ENCODE measurements around the gene THRB. TPM values are rescaled to one million over a fixed set of nuclear protein-coding genes. Genes with fewer than 3 reads are reported as not detected.

Gene THRB
- total RNA-seq, 2 donors from 2014 or later, result 0.24 to 0.26 TPM

GRCh38 chr3:24394754-24395153 lies 99.9 kb downstream of the THRB start:
- H3K27ac ChIP-seq (ENCODE audit: low read depth, low read length), result no peak overlapping the region
- no peaks in the 10 kb centered on the region for H3K27me3 ChIP-seq (ENCODE audit: control insufficient read depth, insufficient read depth, low read length, poor library complexity, severe bottlenecking)
- peaks cover 3% of the 10 kb centered on the region for H3K4me1 Mint-ChIP-seq
- no peaks in the 10 kb centered on the region for H3K36me3 Mint-ChIP-seq (ENCODE audit: low read depth)
- H3K36me3 ChIP-seq (ENCODE audit: control insufficient read depth, insufficient read depth, low read length), result no peaks in the 10 kb centered on the region
- no peak for TF ChIP-seq CTCF (conservative IDR thresholded peaks at IDR 0.05)
- no peak overlapping the region for H3K27ac Mint-ChIP-seq
- no peaks in the 10 kb centered on the region for H3K27me3 Mint-ChIP-seq (ENCODE audit: insufficient read depth)
- H3K9me3 ChIP-seq (ENCODE audit: control insufficient read depth, low read length), result no peaks in the 10 kb centered on the region
- no peak overlapping the region for H3K4me3 ChIP-seq (ENCODE audit: low read length)
- 88% methylated on average over 2 of the region's 2 CpGs; no CpG with 5 or more reads in 1 of the 2 experiments for WGBS, 2 experiments (ENCODE audit: insufficient coverage in 1 of 2, insufficient read length in 1 of 2)
- DNase-seq, result no peak
- H3K4me3 Mint-ChIP-seq, result no peak overlapping the region
- peaks cover 6% of the 10 kb centered on the region for H3K9me3 Mint-ChIP-seq
- no peaks in the 10 kb centered on the region for H3K4me1 ChIP-seq (ENCODE audit: control insufficient read depth, insufficient read depth, low read length)
- no peak overlapping the region for H3K9ac ChIP-seq (ENCODE audit: extremely low read depth, low read length, poor library complexity, severe bottlenecking)

- peaks cover 6% of the 10 kb centered on the region for H3K9me3 Mint-ChIP-seq
- no peak overlapping the region for H3K4me3 Mint-ChIP-seq
- peaks cover 3% of the 10 kb centered on the region for H3K4me1 Mint-ChIP-seq
- no peaks in the 10 kb centered on the region for H3K4me1 ChIP-seq (ENCODE audit: control insufficient read depth, insufficient read depth, low read length)
- H3K27me3 ChIP-seq (ENCODE audit: control insufficient read depth, insufficient read depth, low read length, poor library complexity, severe bottlenecking), result no peaks in the 10 kb centered on the region
- no peak overlapping the region for H3K4me3 ChIP-seq (ENCODE audit: low read length)
- no peak for TF ChIP-seq CTCF (conservative IDR thresholded peaks at IDR 0.05)
- DNase-seq, result no peak
- WGBS, 2 experiments (ENCODE audit: insufficient coverage in 1 of 2, insufficient read length in 1 of 2), result 43 to 72% methylated on average over 1 to 3 of the region's 3 CpGs
- no peaks in the 10 kb centered on the region for H3K36me3 ChIP-seq (ENCODE audit: control insufficient read depth, insufficient read depth, low read length)
- H3K9ac ChIP-seq (ENCODE audit: extremely low read depth, low read length, poor library complexity, severe bottlenecking), result no peak overlapping the region
- no peaks in the 10 kb centered on the region for H3K9me3 ChIP-seq (ENCODE audit: control insufficient read depth, low read length)
- H3K36me3 Mint-ChIP-seq (ENCODE audit: low read depth), result no peaks in the 10 kb centered on the region
- no peak overlapping the region for H3K27ac ChIP-seq (ENCODE audit: low read depth, low read length)
- no peak overlapping the region for H3K27ac Mint-ChIP-seq
- H3K27me3 Mint-ChIP-seq (ENCODE audit: insufficient read depth), result no peaks in the 10 kb centered on the region
Measured at GRCh38 chr3:24393316-24393715, 101.3 kb downstream of the THRB start.

GRCh38 chr3:24390169-24391130 lies 104.2 kb downstream of the THRB start:
- Mint-ChIP-seq H3K4me1 (no peaks in the 10 kb centered on the region), H3K36me3 (ENCODE audit: low read depth) (no peaks in the 10 kb centered on the region), H3K9me3 (no peaks in the 10 kb centered on the region), H3K4me3 (no peak overlapping the region), H3K27ac (no peak overlapping the region), H3K27me3 (ENCODE audit: insufficient read depth) (no peaks in the 10 kb centered on the region)
- Histone ChIP-seq H3K36me3 (ENCODE audit: control insufficient read depth, insufficient read depth, low read length) (no peaks in the 10 kb centered on the region), H3K4me1 (ENCODE audit: control insufficient read depth, insufficient read depth, low read length) (no peaks in the 10 kb centered on the region), H3K9ac (ENCODE audit: extremely low read depth, low read length, poor library complexity, severe bottlenecking) (no peak overlapping the region), H3K4me3 (ENCODE audit: low read length) (no peak overlapping the region), H3K27ac (ENCODE audit: low read depth, low read length) (no peak overlapping the region), H3K27me3 (ENCODE audit: control insufficient read depth, insufficient read depth, low read length, poor library complexity, severe bottlenecking) (no peaks in the 10 kb centered on the region), H3K9me3 (ENCODE audit: control insufficient read depth, low read length) (no peaks in the 10 kb centered on the region)
- WGBS, 2 experiments (ENCODE audit: insufficient coverage in 1 of 2, insufficient read length in 1 of 2), result 97 to 100% methylated on average over 3 of the region's 3 CpGs
- TF ChIP-seq CTCF (conservative IDR thresholded peaks at IDR 0.05), result no peak
- no peak for DNase-seq
